HEK293 (cell line): ENCODE measurements around the gene TANK.

Source experiments
- BCL6B ChIP-seq: fragments of 450-650 bp; formaldehyde crosslinking; IDR thresholded peaks from 2 replicates; pipeline ENCODE4 v1.5.1; 2017; ENCODE audit warnings: missing biosample characterization, missing genetic modification characterization
- KLF16 ChIP-seq: fragments of 450-650 bp; formaldehyde crosslinking; IDR thresholded peaks from 2 replicates; pipeline ENCODE4 v1.5.1; 2017; ENCODE audit warnings: missing biosample characterization, missing genetic modification characterization
- MEIS1 ChIP-seq: sonication (generic); formaldehyde crosslinking; IDR thresholded peaks from 2 replicates; pipeline ENCODE4 v1.8.1; 2022; ENCODE audit warnings: missing genetic modification reagents, mild to moderate bottlenecking, borderline replicate concordance
- OVOL3 ChIP-seq: fragments of 450-650 bp; formaldehyde crosslinking; IDR thresholded peaks from 2 replicates; pipeline ENCODE4 v1.5.1; 2016; ENCODE audit warnings: missing biosample characterization, missing genetic modification characterization
- PRDM1 ChIP-seq: fragments of 450-650 bp; formaldehyde crosslinking; IDR thresholded peaks from 2 replicates; pipeline ENCODE4; 2016; ENCODE audit warnings: missing biosample characterization, missing genetic modification characterization
- PRDM6 ChIP-seq: fragments of 450-650 bp; formaldehyde crosslinking; IDR thresholded peaks from 2 replicates; pipeline ENCODE4 v1.5.1; 2017; ENCODE audit warnings: missing biosample characterization, missing genetic modification characterization
- SCRT2 ChIP-seq: fragments of 450-650 bp; formaldehyde crosslinking; IDR thresholded peaks from 2 replicates; pipeline ENCODE4 v1.5.1; 2016; ENCODE audit warnings: missing biosample characterization, missing genetic modification characterization
- SP3 ChIP-seq: fragments of 450-650 bp; formaldehyde crosslinking; IDR thresholded peaks from 2 replicates; pipeline ENCODE4 v1.5.1; 2016; ENCODE audit warnings: missing biosample characterization, missing genetic modification characterization
- SP7 ChIP-seq: fragments of 450-650 bp; formaldehyde crosslinking; IDR thresholded peaks from 2 replicates; pipeline ENCODE4 v1.5.1; 2016; ENCODE audit warnings: missing biosample characterization, missing genetic modification characterization
- ZBTB48 ChIP-seq: fragments of 450-650 bp; formaldehyde crosslinking; IDR thresholded peaks from 2 replicates; pipeline ENCODE4 v1.5.1; 2016; ENCODE audit warnings: missing biosample characterization, missing genetic modification characterization
- ZNF18 ChIP-seq: fragments of 450-650 bp; formaldehyde crosslinking; IDR thresholded peaks from 2 replicates; pipeline ENCODE4 v1.5.1; 2016; ENCODE audit warnings: missing biosample characterization, missing genetic modification characterization
- ZNF184 ChIP-seq: fragments of 450-650 bp; IDR thresholded peaks from 2 replicates; pipeline ENCODE4 v1.5.1; 2018; ENCODE audit warnings: missing biosample characterization, mild to moderate bottlenecking, missing genetic modification characterization
- ZNF280D ChIP-seq: fragments of 450-650 bp; formaldehyde crosslinking; IDR thresholded peaks from 2 replicates; pipeline ENCODE4 v1.5.1; 2016; ENCODE audit warnings: missing biosample characterization, missing genetic modification characterization
- ZNF302 ChIP-seq: fragments of 450-650 bp; formaldehyde crosslinking; IDR thresholded peaks from 2 replicates; pipeline ENCODE4 v1.5.1; 2016; ENCODE audit warnings: missing biosample characterization, missing genetic modification characterization, low read depth
- ZNF37A ChIP-seq: fragments of 450-650 bp; IDR thresholded peaks from 2 replicates; pipeline ENCODE4 v1.5.1; 2018; ENCODE audit warnings: missing biosample characterization, missing genetic modification characterization
- ZNF423 ChIP-seq: fragments of 450-650 bp; formaldehyde crosslinking; IDR thresholded peaks from 2 replicates; pipeline ENCODE4 v1.5.1; 2016; ENCODE audit warnings: missing biosample characterization, missing genetic modification characterization
- ZNF449 ChIP-seq: fragments of 450-650 bp; formaldehyde crosslinking; IDR thresholded peaks from 2 replicates; pipeline ENCODE4 v1.5.1; 2017; ENCODE audit warnings: missing biosample characterization, mild to moderate bottlenecking, missing genetic modification characterization, moderate library complexity
- ZNF488 ChIP-seq: fragments of 450-650 bp; formaldehyde crosslinking; IDR thresholded peaks from 2 replicates; pipeline ENCODE4 v1.5.1; 2016; ENCODE audit warnings: missing biosample characterization, missing genetic modification characterization
- ZNF548 ChIP-seq: fragments of 450-650 bp; formaldehyde crosslinking; IDR thresholded peaks from 2 replicates; pipeline ENCODE4 v1.5.1; 2016; ENCODE audit warnings: missing biosample characterization, missing genetic modification characterization
- ZNF623 ChIP-seq: fragments of 450-650 bp; formaldehyde crosslinking; IDR thresholded peaks from 2 replicates; pipeline ENCODE4 v1.5.1; 2016; ENCODE audit warnings: missing biosample characterization, missing genetic modification characterization
- ZNF660 ChIP-seq: fragments of 450-650 bp; IDR thresholded peaks from 2 replicates; pipeline ENCODE4 v1.5.1; 2018; ENCODE audit warnings: missing biosample characterization, mild to moderate bottlenecking, missing genetic modification characterization
- ZNF704 ChIP-seq: fragments of 450-650 bp; formaldehyde crosslinking; IDR thresholded peaks from 2 replicates; pipeline ENCODE4 v1.5.1; 2016; ENCODE audit warnings: missing biosample characterization, missing genetic modification characterization
- ZNF747 ChIP-seq: fragments of 450-650 bp; formaldehyde crosslinking; IDR thresholded peaks from 2 replicates; pipeline ENCODE4 v1.5.1; 2016; ENCODE audit warnings: missing biosample characterization, missing genetic modification characterization
- ZNF776 ChIP-seq: fragments of 450-650 bp; formaldehyde crosslinking; IDR thresholded peaks from 2 replicates; pipeline ENCODE4 v1.5.0; 2017; ENCODE audit warnings: missing biosample characterization, missing genetic modification characterization, borderline replicate concordance
- ZNF777 ChIP-seq: fragments of 450-650 bp; formaldehyde crosslinking; IDR thresholded peaks from 2 replicates; pipeline ENCODE4 v1.5.1; 2017; ENCODE audit warnings: missing biosample characterization, missing genetic modification characterization, borderline replicate concordance
- ZSCAN18 ChIP-seq: fragments of 450-650 bp; formaldehyde crosslinking; IDR thresholded peaks from 2 replicates; pipeline ENCODE4 v1.5.1; 2016; ENCODE audit warnings: missing biosample characterization, missing genetic modification characterization
- ZSCAN23 ChIP-seq: fragments of 450-650 bp; formaldehyde crosslinking; IDR thresholded peaks from 2 replicates; pipeline ENCODE4 v1.5.1; 2016; ENCODE audit warnings: missing biosample characterization, missing genetic modification characterization

TANK gene

GRCh38 chr2:161160226-161161073, at the start of gene TANK (continued):
- TF ChIP-seq ZNF449 (tag by site-specific recombination) (no peak), ZSCAN18 (tag by site-specific recombination) (no peak), MEIS1 (no peak), KLF16 (tag by site-specific recombination) (peak; percentile 47; the same call in 1 of the 2 replicates), SP7 (peak; percentile 48; the same call in 1 of the 2 replicates), ZNF747 (tag by site-specific recombination) (no peak), PRDM1 (tag by site-specific recombination) (no peak), ZBTB48 (no peak), BCL6B (tag by site-specific recombination) (no peak), ZNF660 (no peak), OVOL3 (tag by site-specific recombination) (no peak), ZSCAN23 (no peak), ZNF777 (tag by site-specific recombination) (0 out of 2 replicates have a peak, but pooled peaks have one; percentile 56), ZNF37A (tag by site-specific recombination) (no peak), ZNF18 (tag by site-specific recombination) (peak; percentile 55; the same call in 1 of the 2 replicates), ZNF776 (tag by site-specific recombination) (no peak), SP3 (tag by site-specific recombination) (peak; percentile 72), ZNF704 (no peak), ZNF423 (tag by site-specific recombination) (no peak), ZNF302 (tag by site-specific recombination) (no peak), ZNF280D (tag by site-specific recombination) (no peak), ZNF184 (tag by site-specific recombination) (no peak), ZNF623 (no peak), ZNF548 (tag by site-specific recombination) (no peak), PRDM6 (tag by site-specific recombination) (no peak), ZNF488 (tag by site-specific recombination) (no peak), SCRT2 (tag by site-specific recombination) (no peak)
